ENCODE measurements around the gene ADAM30. TPM values are rescaled to one million over a fixed set of nuclear protein-coding genes. Genes with fewer than 3 reads are reported as not detected.

ADAM30 gene
- total RNA-seq, 4 donors from 2014 or later: not detected

Other genes with a start within 250 kb of the ADAM30 start
- gene ZNF697, start 248.2 kb downstream of the ADAM30 start, total RNA-seq: 10 to 100 TPM in 1 of 4 donors, 1 to 10 TPM in 3; 2.4 to 25.5 (median 7.9) TPM
- 100 to 1,000 TPM in 1 of 4 donors, 10 to 100 TPM in 2, 1 to 10 TPM in 1; 6.4 to 120 (median 34.6) TPM for gene PHGDH, start 184.6 kb downstream of the ADAM30 start, total RNA-seq
- under 1 TPM in 1 of 4 donors, not detected in 3; 0.29 TPM for gene HMGCS2, start 127.6 kb downstream of the ADAM30 start, total RNA-seq
- gene REG4, start 85.1 kb downstream of the ADAM30 start, total RNA-seq: not detected
- gene NOTCH2, start 173.1 kb upstream of the ADAM30 start, total RNA-seq: 100 to 1,000 TPM in 2 of 4 donors, 10 to 100 TPM in 2; 33.8 to 266 (median 87.7) TPM

Data from uterus (tissue), 4 donors.